Erythroblast (primary cell): ENCODE results near the gene ATRAID.
"Not testable (repeated sequence)": the region's sequence is repeated elsewhere in the genome, so short reads cannot be mapped to it uniquely, and the experiment has no call there.

Source experiments
- DNase-seq, 2 experiments: peaks; one replicate each; lab custom pipeline; 2025; lab: John Stamatoyannopoulos, UW
- GATA1 ChIP-seq: IDR thresholded peaks from 2 replicates; pipeline ENCODE4 v1.6.1; 2011; ENCODE audit warnings: low read depth, mild to moderate bottlenecking, control low read depth, low read length, moderate library complexity
- POLR2A ChIP-seq: IDR thresholded peaks from 2 replicates; pipeline ENCODE4 v1.6.1; 2011; ENCODE audit warnings: mild to moderate bottlenecking, low read length

Gene ATRAID, protein sequence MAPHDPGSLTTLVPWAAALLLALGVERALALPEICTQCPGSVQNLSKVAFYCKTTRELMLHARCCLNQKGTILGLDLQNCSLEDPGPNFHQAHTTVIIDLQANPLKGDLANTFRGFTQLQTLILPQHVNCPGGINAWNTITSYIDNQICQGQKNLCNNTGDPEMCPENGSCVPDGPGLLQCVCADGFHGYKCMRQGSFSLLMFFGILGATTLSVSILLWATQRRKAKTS

DNA sequence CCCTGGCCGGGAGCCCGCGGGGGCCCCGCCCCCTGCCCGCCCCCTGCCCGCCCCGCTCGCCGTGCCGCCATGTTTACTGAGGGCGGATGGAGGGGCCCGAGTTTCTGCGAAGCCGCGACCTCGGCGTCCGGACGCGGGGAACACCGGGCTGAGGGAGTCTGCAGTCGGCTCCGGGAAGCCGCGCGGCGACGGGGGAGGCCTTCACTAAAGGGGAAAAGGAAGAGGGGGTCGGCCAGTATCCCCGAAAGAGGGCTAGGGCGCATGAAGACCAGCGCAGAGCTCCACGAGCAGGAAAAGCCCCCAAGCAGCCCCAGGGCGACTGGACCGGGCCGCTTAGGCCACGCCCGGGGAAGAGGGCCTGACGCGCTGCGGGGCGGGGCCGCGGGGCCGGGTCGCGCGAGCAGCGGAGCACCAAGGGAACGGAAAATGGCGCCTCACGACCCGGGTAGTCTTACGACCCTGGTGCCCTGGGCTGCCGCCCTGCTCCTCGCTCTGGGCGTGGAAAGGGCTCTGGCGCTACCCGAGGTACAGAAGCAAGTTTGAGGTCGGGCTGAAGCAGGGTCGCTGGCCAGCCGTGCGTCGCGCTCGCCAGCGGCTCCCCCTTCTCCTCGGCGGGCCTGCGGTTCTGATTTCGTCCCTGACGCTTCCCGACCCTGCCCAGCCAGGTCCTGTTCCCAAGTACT is at the start of gene ATRAID, which contains the start of gene SLC5A6:
Gene ATRAID, plus strand, starts transcription at position 99 of the 683 bp plus-strand sequence. Its CDS starts 328 bp downstream, at position 427.
Gene SLC5A6, minus strand, starts transcription at position 326 of the 683 bp plus-strand sequence. CDS start 4,618 bp downstream, outside the sequence.
- TF ChIP-seq POLR2A: peak; percentile 94
- TF ChIP-seq GATA1: no peak
- peak; percentile 91 to 94 for DNase-seq

- DNase-seq: no peak
- TF ChIP-seq POLR2A (no peak), GATA1 (no peak)
These were observed 49.4 kb upstream of the ATRAID start for GRCh38 chr2:27162151-27163121.

DNA sequence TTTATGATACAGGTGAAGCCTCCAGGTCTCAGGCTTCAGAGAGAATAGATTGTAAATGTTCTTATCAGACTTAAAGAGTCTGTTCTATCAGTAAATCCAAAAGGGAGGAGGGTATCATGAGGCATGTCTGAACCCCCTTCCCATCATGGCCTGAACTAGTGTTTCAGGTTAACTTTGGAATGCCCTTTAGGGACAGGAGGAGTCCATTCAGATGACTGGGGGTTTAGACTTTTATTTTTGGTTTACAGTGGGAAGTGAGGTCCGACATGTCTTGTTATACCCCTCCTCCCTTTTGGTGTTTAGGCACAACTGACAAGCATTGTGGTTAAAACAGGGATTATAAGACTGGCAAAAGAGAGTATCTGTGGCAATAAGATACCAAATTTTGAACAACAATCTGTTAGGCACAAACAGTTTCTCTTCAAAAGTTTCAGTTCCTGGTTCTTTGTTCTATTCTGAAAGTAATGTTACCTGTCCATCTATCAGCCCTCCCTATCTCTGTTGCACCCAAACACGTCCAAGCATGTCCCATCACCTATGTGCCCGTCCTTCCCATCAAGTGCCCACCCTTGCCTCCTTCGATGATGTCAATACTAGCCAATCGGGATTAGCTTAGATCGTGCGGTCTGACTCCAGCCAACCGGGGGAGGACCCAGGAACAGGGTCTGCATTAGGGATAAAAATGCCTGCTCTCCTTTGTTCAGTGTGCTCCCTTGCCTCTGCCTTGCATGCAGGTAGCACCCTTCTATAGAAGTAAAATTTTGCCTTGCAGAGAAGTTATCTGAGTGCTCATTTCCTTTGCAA is 46.7 kb upstream of the ATRAID start:
- TF ChIP-seq POLR2A (no peak), GATA1 (no peak)
- no peak for DNase-seq

DNA sequence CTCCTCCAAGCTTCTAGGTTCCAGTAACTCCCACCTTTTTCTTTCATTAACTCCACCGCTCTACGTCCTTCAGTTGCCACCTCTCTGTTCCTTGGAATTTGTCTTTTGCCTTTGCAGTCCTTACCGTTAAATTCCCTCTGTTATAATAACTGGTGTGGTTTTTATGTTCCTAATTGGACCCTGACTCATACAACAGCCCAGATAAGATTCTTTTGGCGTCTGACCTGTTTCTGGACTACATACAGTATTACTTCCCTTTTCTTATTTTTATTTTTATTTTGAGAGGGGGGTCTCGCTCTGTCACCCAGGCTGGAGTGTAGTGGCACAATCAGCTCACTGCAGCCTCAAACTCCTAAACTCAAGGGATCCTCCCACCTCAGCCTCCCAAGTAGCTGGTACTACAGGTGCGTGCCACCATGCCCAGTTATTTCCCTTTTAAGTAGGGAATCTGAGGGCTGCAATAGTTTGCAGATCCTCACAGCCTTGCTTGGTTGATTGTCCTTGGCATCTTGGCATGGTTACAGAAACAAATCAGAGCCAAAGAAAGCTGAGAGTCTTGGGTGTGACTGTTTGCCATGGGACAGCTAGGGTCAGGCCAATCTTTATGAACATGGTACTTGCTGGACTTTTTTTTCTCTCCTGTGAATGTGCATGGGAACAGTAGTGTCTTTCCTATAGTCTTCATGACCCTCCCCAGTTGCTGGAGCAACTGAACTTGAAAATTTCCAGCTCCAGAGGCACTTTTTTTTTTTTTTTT is 41.1 kb upstream of the ATRAID start:
- no peak for DNase-seq
- no peak for TF ChIP-seq POLR2A
- TF ChIP-seq GATA1: no peak

- no peak for TF ChIP-seq POLR2A
- no peak for TF ChIP-seq GATA1
- no peak for DNase-seq
These were observed 40.4 kb upstream of the ATRAID start for GRCh38 chr2:27171351-27171848.

GRCh38 chr2:27174638-27175037 is 37.2 kb upstream of the ATRAID start:
- no peak for DNase-seq
- no peak for TF ChIP-seq POLR2A
- TF ChIP-seq GATA1: no peak

- TF ChIP-seq POLR2A: no peak
- TF ChIP-seq GATA1: no peak
- DNase-seq: no peak
These were observed 36.5 kb upstream of the ATRAID start for GRCh38 chr2:27175330-27175729.

DNA sequence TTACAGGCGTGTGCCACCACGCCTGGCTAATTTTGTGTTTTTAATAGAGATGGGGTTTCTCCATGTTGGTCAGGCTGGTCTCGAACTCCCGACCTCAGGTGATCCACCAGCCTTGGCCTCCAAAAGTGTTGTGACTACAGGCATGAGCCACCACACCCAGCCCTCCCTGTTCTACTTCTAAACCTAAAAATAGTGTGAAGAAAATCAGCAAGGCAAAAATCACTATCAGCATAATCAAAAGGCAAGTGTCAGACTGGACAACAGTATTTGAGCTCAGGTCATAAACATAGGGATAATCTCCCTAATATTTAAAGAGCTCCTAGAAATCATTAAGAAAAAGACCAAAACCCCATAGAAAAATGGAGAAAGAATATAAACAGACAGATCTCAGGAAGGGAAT is 36.1 kb upstream of the ATRAID start:
- DNase-seq: not testable (repeated sequence)

DNA sequence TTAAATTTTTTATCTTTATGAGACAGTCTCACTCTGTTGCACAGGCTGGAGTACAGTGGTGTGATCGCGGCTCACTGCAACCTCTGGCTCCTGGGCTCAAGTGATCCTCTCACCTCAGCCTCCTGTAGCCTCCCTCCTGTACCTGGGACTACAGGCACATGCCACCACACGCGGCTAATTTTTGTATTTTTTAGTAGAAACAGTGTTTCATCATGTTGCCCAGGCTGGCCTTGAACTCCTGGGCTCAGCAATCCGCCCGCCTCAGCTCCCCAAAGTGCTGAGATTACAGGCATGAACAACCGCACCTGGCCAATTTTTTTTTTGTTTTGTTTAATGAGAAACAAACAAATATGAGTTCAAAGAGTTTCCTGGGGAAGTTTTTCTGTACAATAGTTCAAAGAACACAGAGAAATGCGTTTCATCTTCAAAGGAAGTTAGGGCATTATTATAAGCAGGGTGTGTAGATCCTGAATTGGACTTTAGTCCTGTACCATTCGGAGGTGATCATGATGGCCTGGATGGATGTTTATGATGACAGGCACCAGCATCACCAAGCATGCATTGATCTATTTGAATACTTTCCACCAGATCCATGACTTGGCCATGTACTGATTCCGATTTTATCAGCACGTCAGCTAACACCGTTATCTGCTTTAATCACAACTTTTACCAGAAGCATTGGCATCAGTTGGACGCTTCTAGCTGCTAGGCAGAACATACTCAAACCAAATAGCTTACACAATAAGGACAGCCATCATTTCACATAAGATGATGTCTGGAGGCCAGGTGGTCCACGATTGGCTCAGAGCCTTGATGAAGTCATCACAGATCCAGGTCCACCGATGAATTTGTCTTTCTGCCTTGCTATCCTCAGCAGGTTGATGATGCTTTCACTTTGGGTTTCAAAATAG is 34.1 kb upstream of the ATRAID start:
- DNase-seq: no peak
- no peak for TF ChIP-seq POLR2A
- TF ChIP-seq GATA1: no peak

DNA sequence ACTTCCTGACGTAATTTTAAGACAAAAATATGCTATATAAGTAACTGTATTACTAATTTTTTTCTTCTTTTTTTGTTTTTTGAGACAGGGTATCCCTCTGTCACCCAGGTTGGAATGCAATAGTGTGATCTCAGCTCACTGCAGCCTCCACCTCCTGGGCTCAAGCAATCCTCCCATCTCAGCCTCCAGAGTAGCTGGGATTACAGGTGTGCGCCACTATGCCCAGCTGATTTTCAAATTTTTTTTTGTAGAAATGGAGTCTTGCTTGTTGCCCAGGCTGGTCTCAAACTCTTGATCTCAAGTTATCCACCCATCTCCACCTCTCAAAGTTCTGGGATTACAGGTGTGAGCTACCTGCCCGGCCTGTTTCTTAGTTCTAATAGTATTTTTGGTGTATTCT is 33.4 kb upstream of the ATRAID start:
- no peak for TF ChIP-seq GATA1
- TF ChIP-seq POLR2A: no peak
- DNase-seq: no peak

DNA sequence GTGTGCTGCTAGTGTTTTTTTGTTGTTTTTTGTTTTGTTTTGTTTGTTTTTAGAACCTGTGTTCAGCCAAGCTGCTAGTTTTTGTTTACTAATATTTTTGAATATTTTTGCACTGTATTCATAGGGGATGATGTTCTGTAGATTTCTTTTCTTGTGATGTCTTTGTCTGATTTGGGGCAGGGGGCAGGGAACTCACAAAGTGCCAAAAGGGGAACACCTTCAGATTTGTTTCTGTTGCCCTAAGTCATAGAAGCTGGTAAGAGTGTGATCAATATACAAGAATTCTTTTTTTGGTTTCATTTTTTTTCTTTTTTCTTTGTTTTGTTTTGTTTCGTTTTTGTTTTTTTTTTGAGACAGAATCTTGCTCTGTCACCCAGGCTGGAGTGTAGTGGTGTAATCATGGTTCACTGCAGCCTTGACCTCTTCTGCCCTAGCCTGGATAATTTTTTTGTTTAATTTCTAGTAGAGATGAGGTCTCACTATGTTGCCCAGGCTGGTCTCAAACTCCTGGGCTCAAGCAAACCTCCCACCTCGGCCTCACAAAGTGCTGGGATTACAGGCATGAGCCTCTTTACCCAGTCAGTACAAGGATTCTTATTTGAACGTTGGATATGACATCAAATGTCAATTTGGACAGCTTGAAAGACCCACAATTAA is 32.4 kb upstream of the ATRAID start:
- TF ChIP-seq GATA1 (no peak), POLR2A (no peak)
- DNase-seq: no peak
